CD4-positive, alpha-beta T cell treated with Interleukin-17A for 1 hour (primary cell): ENCODE measurements around the gene CLEC14A.

Experiments
- DNase-seq: peaks from one replicate; pipeline ENCODE4 v3.0.0-alpha.2; 2020

The CLEC14A gene, protein sequence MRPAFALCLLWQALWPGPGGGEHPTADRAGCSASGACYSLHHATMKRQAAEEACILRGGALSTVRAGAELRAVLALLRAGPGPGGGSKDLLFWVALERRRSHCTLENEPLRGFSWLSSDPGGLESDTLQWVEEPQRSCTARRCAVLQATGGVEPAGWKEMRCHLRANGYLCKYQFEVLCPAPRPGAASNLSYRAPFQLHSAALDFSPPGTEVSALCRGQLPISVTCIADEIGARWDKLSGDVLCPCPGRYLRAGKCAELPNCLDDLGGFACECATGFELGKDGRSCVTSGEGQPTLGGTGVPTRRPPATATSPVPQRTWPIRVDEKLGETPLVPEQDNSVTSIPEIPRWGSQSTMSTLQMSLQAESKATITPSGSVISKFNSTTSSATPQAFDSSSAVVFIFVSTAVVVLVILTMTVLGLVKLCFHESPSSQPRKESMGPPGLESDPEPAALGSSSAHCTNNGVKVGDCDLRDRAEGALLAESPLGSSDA

DNA sequence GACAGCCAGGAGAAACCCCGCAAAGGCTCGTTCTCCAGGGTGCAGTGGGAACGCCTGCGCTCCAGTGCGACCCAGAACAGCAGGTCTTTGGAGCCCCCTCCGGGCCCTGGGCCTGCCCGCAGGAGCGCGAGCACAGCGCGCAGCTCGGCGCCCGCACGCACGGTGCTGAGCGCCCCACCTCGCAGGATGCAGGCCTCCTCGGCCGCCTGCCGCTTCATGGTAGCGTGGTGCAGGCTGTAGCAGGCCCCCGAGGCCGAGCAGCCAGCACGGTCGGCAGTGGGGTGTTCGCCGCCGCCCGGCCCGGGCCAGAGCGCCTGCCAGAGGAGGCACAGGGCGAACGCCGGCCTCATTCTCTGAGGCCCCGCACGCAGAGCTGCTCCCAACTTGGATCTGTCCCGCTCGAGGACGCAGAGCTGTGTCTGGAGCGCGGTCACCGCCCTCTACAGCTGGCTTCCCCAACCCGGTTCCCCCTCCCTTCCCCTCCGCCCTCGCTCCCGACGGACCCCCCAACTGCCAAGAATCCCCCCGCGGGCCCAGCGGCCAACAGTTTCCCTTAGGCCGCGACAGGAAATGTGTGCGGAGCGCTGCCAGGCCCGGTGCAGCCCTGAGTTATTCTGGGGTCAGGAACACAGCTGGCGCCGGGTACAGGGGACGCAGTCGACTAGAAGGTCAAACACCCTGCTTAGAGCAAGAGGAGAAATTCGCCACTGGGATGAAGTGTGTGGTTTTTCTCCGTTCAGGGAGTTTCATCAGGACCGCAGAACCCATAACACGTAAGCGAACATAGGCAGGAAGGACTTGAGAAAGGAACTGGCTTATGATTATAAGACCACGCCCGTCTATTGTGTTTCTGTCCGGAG lies at the start of gene CLEC14A:
Gene CLEC14A, minus strand, starts transcription at position 421 of the 860 bp plus-strand sequence. Its CDS starts 71 bp downstream, at position 350.
- no peak for DNase-seq

DNA sequence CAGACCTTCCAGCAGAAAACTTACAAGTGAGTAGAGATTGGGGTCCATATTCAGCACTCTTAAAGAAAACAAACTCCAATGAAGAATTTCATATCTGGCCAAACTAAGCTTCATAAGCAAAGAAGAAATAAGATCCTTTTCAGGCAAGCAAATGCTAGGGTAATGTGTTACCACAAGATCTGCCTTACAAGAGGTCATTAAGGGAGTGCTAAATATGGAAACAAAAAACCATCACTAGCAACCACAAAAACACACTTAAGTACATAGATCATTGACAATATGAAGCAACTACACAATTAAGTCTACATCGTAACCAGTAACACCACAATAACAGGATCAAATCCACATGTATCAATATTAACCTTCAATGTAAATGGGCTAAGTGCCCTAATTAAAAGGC lies 47.1 kb upstream of the CLEC14A start:
- no peak for DNase-seq

DNA sequence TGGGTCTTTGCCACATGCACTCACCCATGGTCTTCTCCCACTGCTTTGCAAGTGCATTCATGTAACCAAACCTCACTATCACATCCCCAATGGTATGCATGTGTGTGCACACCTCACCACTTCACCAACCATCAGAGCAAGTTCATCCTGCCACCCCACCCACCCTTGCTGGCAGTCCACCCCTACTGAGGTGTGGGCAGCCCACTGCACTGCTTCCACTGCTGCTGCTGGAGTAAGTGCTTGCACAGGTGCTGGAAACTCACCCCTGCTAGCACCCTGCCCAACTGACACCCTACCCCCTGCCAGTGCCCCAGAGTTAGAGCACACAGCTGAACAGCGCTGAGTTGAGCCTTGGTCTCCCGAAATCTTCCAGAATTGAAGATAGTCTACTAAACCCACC lies 46.1 kb upstream of the CLEC14A start:
- no peak for DNase-seq

DNA sequence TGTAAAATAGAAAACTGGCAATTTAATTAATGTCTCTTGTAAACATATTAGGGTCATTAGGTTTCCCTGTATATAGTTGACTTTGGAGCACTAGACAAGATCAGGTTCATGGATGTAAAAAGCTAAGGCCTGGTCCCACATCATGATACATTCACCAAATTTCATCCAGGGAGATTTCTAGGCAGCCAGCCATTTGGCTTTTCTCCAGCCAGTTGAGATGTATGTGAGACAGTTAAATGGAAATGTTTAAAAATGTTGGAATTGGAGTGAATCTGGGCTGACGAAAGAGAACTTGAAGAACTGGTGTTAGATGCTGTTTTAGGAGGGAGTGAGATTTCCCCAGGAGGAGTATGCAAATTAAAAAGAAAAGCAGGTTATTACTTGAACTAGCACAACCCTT lies 41.8 kb upstream of the CLEC14A start:
- DNase-seq = no peak

DNA sequence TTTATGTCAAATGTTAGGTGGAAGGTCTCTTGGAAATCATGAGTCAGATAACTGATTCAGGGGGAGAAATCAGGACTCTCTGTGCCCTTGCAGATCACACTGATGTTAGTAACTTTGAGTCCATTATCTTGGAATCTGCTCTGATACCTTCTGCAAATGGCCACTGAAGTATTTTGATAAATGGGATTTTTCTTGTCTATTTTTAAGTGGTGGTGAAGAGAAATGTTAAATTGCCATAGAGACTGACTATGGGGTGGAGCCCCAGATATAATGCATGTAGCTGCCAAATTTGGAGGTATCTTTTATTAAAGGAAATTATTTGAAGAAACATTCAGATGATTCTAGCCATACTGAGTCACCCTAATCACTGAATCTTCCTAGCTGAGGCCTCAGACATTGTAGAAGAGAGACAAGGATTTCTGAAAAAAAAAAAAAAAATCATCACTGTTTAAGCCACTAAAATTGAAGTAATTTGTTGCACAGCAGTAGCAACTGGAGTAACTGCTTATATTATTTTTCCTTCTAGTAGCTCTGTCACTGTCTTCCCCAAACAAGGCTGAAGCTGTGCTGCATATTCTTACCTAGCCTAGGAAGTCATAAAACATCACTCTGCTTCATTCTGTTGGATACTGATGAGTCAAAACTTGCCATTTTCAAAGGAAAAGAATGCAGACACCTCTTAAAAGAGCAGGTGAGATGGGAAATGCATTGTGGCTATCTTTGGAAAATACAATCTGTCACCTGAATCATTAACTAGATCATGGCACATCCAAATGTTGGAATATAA lies 36.0 kb upstream of the CLEC14A start:
- DNase-seq = no peak

DNA sequence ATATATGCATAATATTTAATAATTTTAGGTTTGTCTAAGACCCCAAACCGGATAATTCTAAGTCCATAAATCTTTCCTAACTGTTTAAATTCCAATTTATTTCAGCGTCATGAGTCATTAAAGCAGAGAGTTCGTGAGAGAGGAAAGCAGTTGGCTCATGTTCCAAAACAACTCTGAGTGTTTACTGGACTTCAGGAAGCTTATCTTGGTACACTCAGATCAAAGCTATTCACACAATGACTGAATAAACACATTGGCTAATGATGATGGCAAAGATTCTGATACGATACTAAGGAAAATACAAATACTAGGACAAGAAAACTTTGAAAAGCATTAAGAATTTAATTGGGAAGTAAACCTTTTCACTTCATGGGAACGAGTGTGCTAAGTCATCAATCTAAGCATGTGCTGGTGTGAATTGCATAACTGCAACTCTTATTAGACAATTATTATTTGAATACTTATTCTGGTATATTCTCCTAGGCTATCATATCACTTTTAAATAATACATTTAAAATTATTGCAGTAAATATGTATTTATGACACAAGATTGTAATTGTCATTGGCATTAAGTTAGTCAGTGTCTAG lies 34.8 kb upstream of the CLEC14A start:
- DNase-seq = no peak

DNA sequence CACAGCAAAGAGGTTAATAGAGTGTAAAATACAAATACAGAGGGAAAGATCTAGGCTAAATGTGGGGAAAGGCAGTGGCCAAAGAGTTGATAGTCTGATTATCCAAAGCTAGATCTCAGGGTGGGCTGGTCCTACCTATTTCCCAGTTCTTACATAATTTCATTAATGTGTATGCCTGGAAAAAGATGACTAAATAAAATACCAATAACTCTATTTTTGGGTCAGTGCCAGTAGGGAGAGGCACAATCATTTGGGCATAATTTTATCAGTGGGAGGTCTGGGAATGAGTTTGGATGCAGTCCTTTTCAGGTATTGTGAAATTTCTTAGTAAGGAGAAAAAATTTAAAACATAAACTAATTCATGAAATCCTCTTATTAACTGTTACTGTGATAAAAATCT lies 30.6 kb upstream of the CLEC14A start:
- no peak for DNase-seq

DNA sequence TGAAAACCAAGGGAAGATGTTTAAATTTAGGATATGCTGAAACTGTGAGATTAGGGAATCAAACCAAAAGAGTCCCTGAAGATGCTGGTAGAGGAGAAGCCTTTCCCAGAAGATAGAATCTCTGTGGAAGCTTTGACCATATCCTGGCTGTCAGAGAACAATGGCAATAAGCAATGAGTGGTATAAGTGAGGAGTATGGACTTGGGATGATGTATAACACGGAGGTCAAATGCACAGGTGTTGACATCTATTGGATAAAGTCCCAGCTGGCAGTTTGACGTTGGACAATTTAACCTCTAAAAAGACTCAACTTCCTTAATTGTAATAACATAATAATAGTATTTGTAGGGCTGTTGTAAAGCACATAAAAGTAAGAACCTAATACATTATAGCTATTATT lies 30.1 kb upstream of the CLEC14A start:
- DNase-seq = no peak

DNA sequence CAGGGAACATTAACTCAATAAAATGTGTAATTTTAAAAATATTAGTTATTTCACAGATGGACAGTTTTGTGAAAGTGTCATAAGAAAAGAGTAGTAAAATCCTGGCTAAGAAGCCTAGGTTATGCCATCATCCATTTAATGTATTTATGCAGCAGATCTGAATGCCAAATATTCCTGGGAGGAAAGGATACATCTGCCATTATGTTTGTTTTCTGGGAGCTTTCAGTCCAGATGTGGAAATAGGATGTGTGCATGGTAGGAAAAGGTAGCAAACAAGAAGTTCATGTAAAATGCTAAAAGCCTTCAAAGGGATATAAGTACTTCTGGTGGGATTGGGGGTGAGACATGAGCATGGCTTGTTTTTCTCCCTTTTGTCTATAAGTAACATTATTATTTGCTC lies 27.0 kb upstream of the CLEC14A start:
- no peak for DNase-seq

DNA sequence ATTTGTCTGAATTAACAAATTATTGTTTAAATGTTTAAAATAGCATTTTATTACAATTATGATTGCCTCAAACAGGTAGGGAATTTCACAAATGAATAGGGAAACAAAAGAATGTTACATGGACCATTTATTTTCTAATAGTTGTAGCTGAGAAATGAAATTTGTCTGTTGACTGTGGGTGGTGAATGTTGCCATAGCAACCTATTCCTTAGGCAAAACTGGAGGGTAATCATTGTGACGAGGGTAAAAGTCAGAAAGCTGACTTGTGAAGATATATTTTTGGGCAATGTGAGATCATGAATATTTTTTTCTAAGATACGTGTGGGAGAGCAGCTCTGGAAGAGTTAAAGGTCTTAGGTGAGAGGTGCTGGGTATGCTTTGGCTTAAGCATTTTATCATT lies 24.2 kb upstream of the CLEC14A start:
- no peak for DNase-seq

DNA sequence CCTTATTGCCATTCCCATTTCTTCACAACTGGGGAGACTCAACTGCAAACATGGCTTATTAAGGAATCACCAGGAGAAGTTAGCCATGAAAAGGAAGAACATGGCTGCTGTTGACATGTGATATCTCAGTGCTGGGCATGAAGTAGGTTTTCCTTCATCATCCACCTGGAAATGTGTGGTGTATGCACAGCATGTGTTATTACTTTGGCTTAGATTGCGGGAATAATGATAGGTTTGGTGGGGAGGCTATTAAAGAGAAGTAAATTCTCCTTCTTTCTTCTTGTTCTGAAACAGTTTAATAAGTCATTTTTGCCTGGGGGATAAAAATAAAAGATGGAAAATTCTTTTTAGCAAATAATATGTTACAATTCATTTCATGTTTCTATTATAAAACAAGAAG lies 23.7 kb upstream of the CLEC14A start:
- no peak for DNase-seq

DNA sequence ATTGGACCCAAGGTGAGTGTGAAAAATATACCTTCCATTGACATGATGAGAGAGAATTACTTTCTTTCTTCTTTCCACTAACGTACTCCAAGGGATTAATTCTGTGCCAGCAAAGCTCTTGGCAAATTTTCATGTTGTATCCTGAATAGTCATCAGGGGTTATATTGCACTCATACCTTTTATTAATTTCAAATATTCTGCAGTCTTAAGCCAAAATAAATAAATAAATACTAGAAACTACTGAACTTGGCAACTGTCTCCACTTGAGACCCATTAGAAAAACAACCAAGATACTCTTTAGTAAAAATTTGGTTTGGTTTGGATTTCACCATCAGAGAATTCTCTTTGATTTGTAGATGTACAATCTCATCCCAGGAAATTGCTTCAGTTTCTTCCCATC lies 22.1 kb upstream of the CLEC14A start:
- no peak for DNase-seq

DNA sequence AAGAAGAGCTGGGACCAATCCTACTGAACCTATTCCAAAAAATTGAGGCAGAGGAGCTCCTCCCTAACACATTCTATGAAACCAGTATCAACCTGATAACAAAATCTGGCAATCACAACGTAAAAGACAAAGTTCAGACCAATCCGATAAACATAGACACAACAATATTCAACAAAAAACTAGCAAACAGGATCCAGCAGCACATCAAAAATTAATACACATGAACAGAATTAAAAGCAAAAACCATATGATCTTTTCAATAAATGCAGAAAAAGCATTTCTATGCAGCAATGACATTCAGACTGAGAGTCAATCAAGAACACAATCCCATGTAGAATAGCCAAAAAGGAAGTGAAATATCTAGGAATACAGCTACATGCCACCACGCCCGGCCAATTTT lies 7.0 kb upstream of the CLEC14A start:
- no peak for DNase-seq

DNA sequence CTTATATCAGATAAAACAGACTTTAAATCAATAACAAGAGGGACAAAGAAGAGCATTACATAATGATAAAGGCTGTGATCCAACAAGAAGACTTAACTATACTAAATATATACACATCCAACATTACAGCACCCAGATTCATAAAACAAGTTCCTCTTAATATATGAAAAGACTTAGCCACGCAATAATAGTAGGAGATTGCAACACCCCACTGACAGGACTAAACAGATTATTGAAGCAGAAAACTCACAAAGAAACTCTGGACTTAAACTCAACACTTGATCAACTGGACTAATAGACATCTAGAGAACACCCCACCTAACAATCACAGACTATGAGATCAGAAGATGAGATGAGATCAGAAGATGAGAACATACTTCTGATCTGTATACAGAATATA lies 5.7 kb upstream of the CLEC14A start:
- DNase-seq = no peak

DNA sequence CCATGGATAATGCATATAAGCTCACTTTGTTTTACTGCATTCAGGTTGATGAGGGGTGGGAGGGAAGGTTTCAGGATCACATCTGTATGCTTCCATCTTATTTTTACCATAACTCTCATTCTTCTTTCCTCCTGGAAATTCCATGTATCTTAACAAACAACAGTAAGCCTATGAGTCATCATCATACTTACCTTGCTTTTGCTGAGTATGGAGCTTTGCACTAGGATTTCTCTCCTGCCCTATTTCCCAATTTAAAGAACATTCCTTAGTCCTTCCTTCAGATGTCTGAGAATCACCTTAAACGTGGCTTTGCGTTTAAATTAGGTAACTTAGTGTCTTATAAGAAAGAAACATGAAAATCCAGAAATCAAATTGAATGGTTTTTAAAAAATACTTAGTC lies 1.6 kb upstream of the CLEC14A start:
- no peak for DNase-seq

DNA sequence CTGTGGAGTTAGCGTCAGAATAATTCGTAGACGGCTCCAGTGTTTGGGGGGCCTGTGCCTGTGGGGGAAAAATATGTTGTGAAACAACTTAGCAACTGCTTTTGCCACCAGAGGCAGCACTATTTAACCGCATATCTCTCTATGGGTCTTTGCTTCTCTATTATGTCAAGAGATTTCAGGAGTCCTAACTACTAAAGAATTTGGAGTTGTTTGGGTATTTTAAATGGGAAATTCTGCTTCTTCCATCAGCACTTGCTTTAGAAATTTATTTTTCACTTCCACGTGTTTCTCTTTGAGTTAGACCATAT lies 594 bp upstream of the CLEC14A start:
- DNase-seq = no peak

DNA sequence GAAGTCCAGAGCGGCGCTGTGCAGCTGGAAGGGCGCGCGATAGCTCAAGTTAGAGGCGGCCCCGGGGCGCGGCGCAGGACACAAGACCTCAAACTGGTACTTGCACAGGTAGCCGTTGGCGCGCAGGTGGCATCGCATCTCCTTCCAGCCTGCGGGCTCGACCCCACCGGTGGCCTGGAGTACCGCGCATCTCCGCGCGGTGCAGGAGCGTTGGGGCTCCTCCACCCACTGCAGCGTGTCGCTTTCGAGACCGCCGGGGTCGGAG lies 553 bp downstream of the CLEC14A start:
- DNase-seq = no peak

DNA sequence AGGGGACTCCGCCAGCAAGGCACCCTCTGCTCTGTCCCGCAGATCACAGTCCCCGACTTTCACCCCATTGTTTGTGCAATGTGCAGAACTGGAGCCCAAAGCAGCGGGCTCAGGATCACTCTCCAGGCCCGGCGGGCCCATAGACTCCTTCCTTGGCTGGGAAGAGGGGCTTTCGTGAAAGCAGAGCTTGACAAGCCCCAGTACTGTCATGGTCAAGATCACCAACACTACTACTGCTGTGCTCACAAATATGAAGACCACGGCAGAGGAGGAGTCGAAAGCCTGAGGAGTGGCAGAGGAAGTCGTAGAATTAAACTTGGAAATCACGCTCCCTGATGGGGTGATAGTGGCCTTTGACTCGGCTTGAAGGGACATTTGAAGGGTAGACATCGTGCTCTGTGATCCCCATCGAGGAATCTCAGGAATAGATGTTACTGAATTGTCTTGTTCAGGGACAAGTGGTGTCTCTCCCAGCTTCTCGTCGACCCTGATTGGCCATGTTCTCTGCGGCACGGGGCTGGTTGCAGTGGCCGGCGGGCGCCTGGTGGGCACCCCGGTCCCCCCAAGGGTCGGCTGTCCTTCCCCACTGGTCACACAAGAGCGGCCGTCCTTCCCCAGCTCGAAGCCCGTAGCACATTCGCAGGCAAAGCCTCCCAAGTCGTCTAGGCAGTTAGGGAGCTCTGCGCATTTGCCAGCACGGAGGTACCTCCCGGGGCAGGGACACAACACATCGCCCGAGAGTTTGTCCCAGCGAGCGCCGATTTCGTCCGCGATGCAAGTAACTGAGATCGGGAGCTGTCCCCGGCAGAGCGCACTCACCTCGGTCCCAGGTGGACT lies 1.1 kb downstream of the CLEC14A start:
- no peak for DNase-seq

DNA sequence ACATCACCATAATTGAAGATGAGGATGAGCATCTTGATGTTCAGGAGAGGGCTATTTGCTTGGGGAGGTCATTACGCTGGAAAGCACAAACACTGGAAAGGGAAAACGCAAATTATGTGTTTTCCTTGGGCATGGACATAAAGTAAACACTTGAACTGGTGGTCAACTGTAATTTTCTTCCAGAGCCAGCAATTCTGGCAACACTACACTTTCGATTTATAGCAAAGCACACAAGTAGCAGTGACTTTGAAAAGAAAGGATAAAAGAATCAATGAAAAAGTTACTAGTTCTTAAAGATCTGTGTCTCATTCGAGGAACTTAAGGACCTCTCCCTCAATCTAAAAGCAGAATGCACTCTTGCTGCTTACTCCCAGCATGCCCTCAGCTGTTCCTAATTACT lies 2.2 kb downstream of the CLEC14A start:
- DNase-seq = no peak

DNA sequence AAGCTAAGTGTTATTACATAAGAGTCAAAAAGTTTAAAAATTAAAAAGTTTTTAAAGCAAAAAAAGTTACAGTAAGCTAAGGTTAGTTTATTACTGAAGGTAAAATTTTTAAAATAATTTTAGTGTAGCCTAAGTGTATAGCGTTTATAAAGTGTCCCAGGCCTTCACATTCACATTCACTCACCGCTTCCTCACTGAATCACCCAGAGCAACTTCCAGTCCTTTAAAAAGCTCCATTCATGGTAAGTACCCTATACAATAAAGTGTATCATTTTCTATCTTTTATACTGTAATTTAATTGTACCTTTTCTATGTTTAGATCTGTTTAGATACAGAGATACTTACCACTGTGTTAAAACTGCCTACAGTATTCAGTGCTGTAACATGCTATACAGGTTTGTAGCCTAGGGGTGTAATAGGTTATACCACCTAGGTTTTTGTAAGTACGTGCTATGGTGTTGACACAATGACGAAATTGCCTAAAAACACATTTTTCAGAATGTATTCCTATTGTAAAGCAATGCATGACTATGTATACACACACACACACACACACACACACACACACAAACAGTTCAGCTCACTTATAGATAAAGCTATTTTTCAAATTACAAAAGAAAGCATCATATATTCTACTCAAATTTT lies 3.7 kb downstream of the CLEC14A start:
- DNase-seq = no peak

DNA sequence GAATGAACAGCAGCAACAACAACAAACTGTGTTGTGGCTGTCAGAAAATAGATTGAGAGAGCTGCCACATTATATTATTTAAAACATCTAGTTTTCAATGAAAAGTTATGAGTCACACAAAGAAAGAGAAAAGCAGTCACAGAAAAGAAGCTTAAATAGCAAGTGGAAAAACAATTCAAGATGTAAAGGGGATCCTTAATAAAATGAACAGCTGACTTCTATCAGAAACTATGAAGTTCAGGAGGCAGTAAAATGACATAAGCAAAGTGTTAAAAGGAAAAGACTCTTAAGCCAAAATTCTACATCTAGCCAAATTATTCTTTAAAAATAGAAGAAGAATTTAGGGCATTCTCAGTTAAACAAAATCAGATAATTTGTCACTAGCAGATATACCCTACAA lies 5.6 kb downstream of the CLEC14A start:
- no peak for DNase-seq
